GM23338 (cell line): ENCODE data around the gene ADH5. TPM values are rescaled to one million over a fixed set of nuclear protein-coding genes. Genes with fewer than 3 reads are reported as not detected.

Source experiments
- ATAC-seq: fragments of 200-7000 bp; cut with Tn5 transposase; 3 replicates; pipeline ENCODE4 v1.9.1; 2020
- DNase-seq: peaks from one replicate; pipeline ENCODE4 v3.0.0-alpha.2; 2015; ENCODE audit warnings: low spot score
- H2AFZ ChIP-seq: fragments of 200-600 bp; sonication (generic); 2 replicates; pipeline ENCODE4 v1.8.0; 2016; ENCODE audit warnings: antibody characterized with exemption, mild to moderate bottlenecking, moderate library complexity
- H3F3A ChIP-seq: fragments of 200-600 bp; sonication (generic); replicated peaks from 2 replicates; pipeline ENCODE4 v1.8.0; 2017; ENCODE audit warnings: antibody characterized with exemption, mixed run types, low read depth
- H3K27ac ChIP-seq: fragments of 200-600 bp; sonication (generic); 2 replicates; pipeline ENCODE4 v1.6.1; 2016; ENCODE audit warnings: low read depth
- H3K27me3 ChIP-seq: fragments of 200-600 bp; sonication (generic); 2 replicates; pipeline ENCODE4 v1.8.0; 2016; ENCODE audit warnings: mild to moderate bottlenecking, mixed run types, moderate library complexity; ENCODE audit not compliant: insufficient read depth
- H3K36me3 ChIP-seq: fragments of 200-600 bp; sonication (generic); 2 replicates; pipeline ENCODE4 v1.8.0; 2016; ENCODE audit warnings: mild to moderate bottlenecking; ENCODE audit not compliant: insufficient read depth
- H3K4me1 ChIP-seq: fragments of 200-600 bp; sonication (generic); 2 replicates; pipeline ENCODE4 v1.8.0; 2016; ENCODE audit warnings: mild to moderate bottlenecking, moderate library complexity; ENCODE audit not compliant: insufficient read depth
- H3K4me2 ChIP-seq: fragments of 200-600 bp; sonication (generic); 2 replicates; pipeline ENCODE4 v1.7.1; 2017; ENCODE audit warnings: mixed run types
- H3K4me3 ChIP-seq: fragments of 200-600 bp; sonication (generic); 2 replicates; pipeline ENCODE4 v1.6.1; 2016; ENCODE audit warnings: mixed run types
- H3K79me2 ChIP-seq: fragments of 200-600 bp; sonication (generic); replicated peaks from 2 replicates; pipeline ENCODE4 v1.8.0; 2017; ENCODE audit warnings: mild to moderate bottlenecking; ENCODE audit not compliant: insufficient read depth
- H3K9me2 ChIP-seq: fragments of 200-600 bp; sonication (generic); 2 replicates; pipeline ENCODE4 v1.8.0; 2017; ENCODE audit not compliant: insufficient read depth
- H4K20me1 ChIP-seq: fragments of 200-600 bp; sonication (generic); replicated peaks from 2 replicates; pipeline ENCODE4 v1.8.0; 2017; ENCODE audit warnings: mild to moderate bottlenecking; ENCODE audit not compliant: insufficient read depth
- H3K27ac Mint-ChIP-seq: 2 replicates; pipeline ENCODE4 v1.8.0; 2020; ENCODE audit warnings: inconsistent platforms, mild to moderate bottlenecking, moderate library complexity, mixed read lengths
- H3K27me3 Mint-ChIP-seq: 3 replicates; pipeline ENCODE4 v1.8.0; 2022; ENCODE audit warnings: low read depth, mild to moderate bottlenecking, moderate library complexity, mixed read lengths, inconsistent platforms; ENCODE audit not compliant: insufficient read depth, poor library complexity
- H3K36me3 Mint-ChIP-seq: 3 replicates; pipeline ENCODE4 v1.8.0; 2021; ENCODE audit warnings: low read depth, mild to moderate bottlenecking, inconsistent platforms, moderate library complexity, mixed read lengths
- H3K4me1 Mint-ChIP-seq: 3 replicates; pipeline ENCODE4 v1.8.0; 2020; ENCODE audit warnings: mild to moderate bottlenecking, inconsistent platforms, mixed read lengths
- H3K4me3 Mint-ChIP-seq: 3 replicates; pipeline ENCODE4 v1.8.0; 2021; ENCODE audit warnings: moderate library complexity, mild to moderate bottlenecking, inconsistent platforms, mixed read lengths
- H3K9me3 Mint-ChIP-seq: 3 replicates; pipeline ENCODE4 v1.8.0; 2020; ENCODE audit warnings: moderate library complexity, mild to moderate bottlenecking, inconsistent platforms, mixed read lengths
- CREB1 ChIP-seq: fragments of 250-450 bp; sonication (Bioruptor Pico); IDR thresholded peaks from 2 replicates; pipeline ENCODE4 v1.5.0; 2020; ENCODE audit warnings: low read depth, mild to moderate bottlenecking, moderate library complexity
- CTCF ChIP-seq, 2 experiments: fragments of 200-600 bp in 1 of 2; sonication (generic) in 1 of 2; conservative IDR thresholded peaks; 2 replicates each; pipeline versions ENCODE4 v1.5.1 to v1.6.1; 2016 to 2017; ENCODE audit warnings: antibody characterized with exemption in 2 of 2, low read depth in 2 of 2, mild to moderate bottlenecking in 2 of 2, moderate library complexity in 1 of 2
- ETS1 ChIP-seq: IDR thresholded peaks from 2 replicates; pipeline ENCODE4 v1.6.1; 2016; ENCODE audit warnings: antibody characterized with exemption
- EZH2 ChIP-seq: fragments of 200-600 bp; sonication (generic); IDR thresholded peaks from one replicate; pipeline ENCODE4 v1.8.0; 2017; ENCODE audit warnings: antibody characterized with exemption, mild to moderate bottlenecking, low read depth; ENCODE audit not compliant: unreplicated experiment
- EZH2phosphoT487 ChIP-seq: fragments of 200-600 bp; sonication (generic); IDR thresholded peaks from one replicate; pipeline ENCODE4 v1.8.1; 2018; ENCODE audit warnings: antibody characterized with exemption; ENCODE audit not compliant: unreplicated experiment
- JUNB ChIP-seq: IDR thresholded peaks from one replicate; pipeline ENCODE4 v1.6.1; 2016; ENCODE audit warnings: antibody characterized with exemption; ENCODE audit not compliant: unreplicated experiment
- NANOG ChIP-seq: IDR thresholded peaks from 2 replicates; pipeline ENCODE4 v1.6.1; 2016; ENCODE audit warnings: antibody characterized with exemption, borderline replicate concordance
- POLR2AphosphoS5 ChIP-seq: IDR thresholded peaks from 2 replicates; pipeline ENCODE4 v1.6.1; 2016; ENCODE audit warnings: antibody characterized with exemption, low read depth
- REST ChIP-seq: IDR thresholded peaks from one replicate; pipeline ENCODE4 v1.6.1; 2018; ENCODE audit warnings: antibody characterized with exemption; ENCODE audit not compliant: unreplicated experiment
- STAT1 ChIP-seq: IDR thresholded peaks from one replicate; pipeline ENCODE4 v1.6.1; 2016; ENCODE audit warnings: antibody characterized with exemption; ENCODE audit not compliant: unreplicated experiment
- ZNF114 ChIP-seq: fragments of 250-450 bp; sonication (Bioruptor Pico); IDR thresholded peaks from 2 replicates; pipeline ENCODE4 v1.5.0; 2020; ENCODE audit warnings: mild to moderate bottlenecking, moderate library complexity
- ZNF331 ChIP-seq: fragments of 250-450 bp; sonication (Bioruptor Pico); IDR thresholded peaks from 2 replicates; pipeline ENCODE4 v1.5.0; 2020; ENCODE audit warnings: low read depth, mild to moderate bottlenecking, moderate library complexity
- ZNF462 ChIP-seq: fragments of 250-450 bp; sonication (Bioruptor Pico); IDR thresholded peaks from 2 replicates; pipeline ENCODE4 v1.5.0; 2020; ENCODE audit warnings: mild to moderate bottlenecking, moderate library complexity
- polyA plus RNA-seq: library from polyadenylated mRNA; unstranded; fragments of >200 nt; fragmentation: Nextera tagmentation; extraction: Ambion mirVana; gene quantifications from 2 replicates; pipeline ENCODE4 v1.2.1, GENCODE V29; 2016
- total RNA-seq: library from RNA; depleted of rRNA; stranded (reverse); fragments of >200 nt; shearing (Covaris generic); gene quantifications from 2 replicates; pipeline ENCODE4 v1.2.3, GENCODE V29; 2014

ADH5 gene
- total and polyA plus RNA-seq, 2 experiments from 2014 or later: 224 to 250 TPM

GRCh38 chr4:99058228-99058627, 30.4 kb downstream of the ADH5 start:
- Mint-ChIP-seq H3K4me1 (peaks cover 9% of the 10 kb centered on the region), H3K36me3 (peaks cover 63% of the 10 kb centered on the region), H3K4me3 (no peak overlapping the region), H3K27ac (no peak overlapping the region), H3K9me3 (no peaks in the 10 kb centered on the region), H3K27me3 (peaks cover 5% of the 10 kb centered on the region)
- Histone ChIP-seq H3K4me3 (no peak overlapping the region), H3F3A (no peaks in the 10 kb centered on the region), H3K27ac (no peak overlapping the region), H3K4me1 (peaks cover 3% of the 10 kb centered on the region; the same call in 1 of the 2 replicates), H3K27me3 (no peaks in the 10 kb centered on the region), H3K79me2 (peaks cover 16% of the 10 kb centered on the region), H3K4me2 (no peak overlapping the region), H3K36me3 (peaks cover 26% of the 10 kb centered on the region; the same call in 1 of the 2 replicates), H3K9me2 (no peaks in the 10 kb centered on the region), H4K20me1 (0 out of 2 replicates have a peak, but pooled peaks cover 19% of the 10 kb centered on the region), H2AFZ (no peak overlapping the region)
- TF ChIP-seq EZH2 (no peak), CREB1 (CRISPR knock-in tag) (no peak), ZNF114 (CRISPR knock-in tag) (no peak), ZNF462 (CRISPR knock-in tag) (no peak), EZH2phosphoT487 (no peak), REST (no peak), NANOG (no peak), CTCF (conservative IDR thresholded peaks at IDR 0.05; ENCODE audit: low read depth in 2 of 2) (no peak), POLR2AphosphoS5 (no peak), STAT1 (no peak), ETS1 (no peak), ZNF331 (CRISPR knock-in tag) (no peak), JUNB (no peak)
- no peak for DNase-seq
- no peak for ATAC-seq
